Adipocyte (in vitro differentiated cells): ENCODE data around the gene PELI1.
A peak's percentile ranks its signal among the peaks of the same experiment; 100 is the strongest.
"Not testable (repeated sequence)": the region's sequence is repeated elsewhere in the genome, so short reads cannot be mapped to it uniquely, and the experiment has no call there.

Experiments
- DNase-seq: peaks from one replicate; pipeline ENCODE4 v3.0.0-alpha.2; 2015; ENCODE audit warnings: low read depth
- H3K27me3 ChIP-seq: replicated peaks from 2 replicates; pipeline ENCODE4 v1.7.0; 2013; ENCODE audit warnings: mild to moderate bottlenecking, low read length, moderate library complexity; ENCODE audit not compliant: control insufficient read depth, insufficient read depth
- H3K36me3 ChIP-seq: 2 replicates; pipeline ENCODE4 v1.7.0; 2013; ENCODE audit warnings: low read length, mild to moderate bottlenecking, moderate library complexity; ENCODE audit not compliant: control insufficient read depth, insufficient read depth, severe bottlenecking
- H3K4me1 ChIP-seq: 2 replicates; pipeline ENCODE4 v1.7.0; 2013; ENCODE audit warnings: mild to moderate bottlenecking, low read length, moderate library complexity; ENCODE audit not compliant: control insufficient read depth, insufficient read depth
- H3K4me3 ChIP-seq: 2 replicates; pipeline ENCODE4 v1.7.0; 2013; ENCODE audit warnings: mild to moderate bottlenecking, low read length, moderate library complexity
- H3K9ac ChIP-seq: 2 replicates; pipeline ENCODE4 v1.7.0; 2013; ENCODE audit warnings: mild to moderate bottlenecking, low read length, moderate library complexity
- H3K9me3 ChIP-seq: 2 replicates; pipeline ENCODE4 v1.7.0; 2013; ENCODE audit warnings: mild to moderate bottlenecking, low read length, moderate library complexity; ENCODE audit not compliant: control insufficient read depth

PELI1 gene

DNA sequence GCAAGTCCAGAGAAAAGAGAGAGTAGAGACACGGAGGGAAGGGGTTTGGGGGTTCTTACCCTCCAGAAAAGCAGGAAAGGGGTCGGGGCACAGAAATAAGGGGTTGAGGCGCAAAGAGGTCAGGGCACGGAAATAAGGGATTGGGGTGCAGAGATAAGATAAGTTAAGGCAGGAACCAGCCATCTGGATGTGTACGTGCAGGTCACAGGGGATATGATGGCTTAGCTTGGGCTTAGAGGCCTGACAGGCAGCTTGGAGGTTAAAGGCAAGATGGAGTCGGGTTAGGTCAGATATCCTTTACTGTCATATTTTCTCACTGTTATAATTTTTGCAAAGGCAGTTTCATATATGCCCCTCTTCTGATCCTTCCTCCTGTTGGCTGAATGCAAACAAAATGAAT is 64.5 kb downstream of the PELI1 start:
- not testable (repeated sequence) for H3K9me3 ChIP-seq, H3K4me1 ChIP-seq, H3K27me3 ChIP-seq, DNase-seq, H3K4me3 ChIP-seq, H3K9ac ChIP-seq, H3K36me3 ChIP-seq

DNA sequence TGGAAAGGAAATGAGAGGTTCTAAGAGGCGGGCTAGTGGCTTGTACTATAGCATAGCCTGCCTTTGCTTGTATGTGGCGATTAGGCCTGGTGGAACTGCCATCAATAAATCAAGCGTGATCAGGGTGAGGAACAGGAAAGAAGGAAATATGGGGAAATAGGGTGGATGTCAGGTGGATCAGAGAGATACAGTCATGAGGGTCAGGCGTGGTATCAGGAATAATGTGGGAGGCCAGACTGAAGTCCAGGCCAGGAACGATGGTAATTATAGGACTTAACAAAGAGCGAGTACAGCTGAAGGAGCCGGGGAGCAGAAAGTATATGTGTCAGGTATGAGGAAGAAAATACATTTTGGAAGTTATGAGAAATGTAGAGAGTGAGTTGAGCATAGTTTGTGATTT is 67.4 kb downstream of the PELI1 start:
- not testable (repeated sequence) for DNase-seq, H3K27me3 ChIP-seq, H3K9ac ChIP-seq, H3K4me3 ChIP-seq, H3K4me1 ChIP-seq, H3K9me3 ChIP-seq, H3K36me3 ChIP-seq

DNA sequence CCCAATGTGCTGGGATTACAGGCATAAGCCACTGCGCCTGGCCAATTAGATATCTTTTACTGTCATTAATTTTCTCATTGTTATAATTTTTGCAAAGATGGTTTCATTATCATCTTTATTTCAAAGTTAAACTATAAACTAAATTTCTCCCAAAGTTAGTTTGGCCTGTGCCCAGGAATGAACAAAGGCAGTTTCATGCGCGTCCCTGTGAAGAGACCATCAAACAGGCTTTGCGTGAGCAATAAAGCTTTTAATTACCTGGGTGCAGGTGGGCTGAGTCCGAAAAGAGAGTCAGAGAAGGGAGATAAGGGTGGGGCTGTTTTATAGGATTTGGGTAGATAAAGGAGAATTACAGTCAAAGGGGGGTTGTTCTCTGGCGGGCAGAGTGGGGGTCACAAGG is 69.6 kb downstream of the PELI1 start:
- H3K4me1 ChIP-seq, H3K36me3 ChIP-seq, H3K9me3 ChIP-seq, DNase-seq, H3K9ac ChIP-seq, H3K27me3 ChIP-seq, H3K4me3 ChIP-seq: not testable (repeated sequence)

DNA sequence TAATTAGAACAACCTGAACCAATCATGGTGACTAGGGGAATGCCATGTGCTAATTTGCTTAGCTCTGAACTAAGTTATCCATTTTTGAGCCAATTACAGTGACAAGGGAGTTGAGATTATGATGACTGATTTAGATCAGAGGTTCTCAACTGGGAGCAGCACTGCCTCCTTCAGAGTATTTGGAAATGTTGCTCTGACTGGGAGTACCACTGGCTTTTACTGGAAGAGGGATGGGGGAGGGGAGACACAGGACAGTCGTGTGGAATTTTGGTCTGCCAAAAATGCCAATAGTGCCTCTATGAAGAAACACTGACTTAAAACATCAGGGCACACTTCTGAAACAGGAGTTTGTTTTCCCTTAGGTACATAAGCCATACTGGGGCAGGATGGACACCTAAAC is 76.9 kb downstream of the PELI1 start:
- Histone ChIP-seq H3K27me3 (no peaks in the 10 kb centered on the region), H3K9ac (no peak overlapping the region), H3K36me3 (no peaks in the 10 kb centered on the region), H3K9me3 (no peaks in the 10 kb centered on the region), H3K4me3 (no peak overlapping the region), H3K4me1 (peaks cover 6% of the 10 kb centered on the region)
- no peak for DNase-seq

DNA sequence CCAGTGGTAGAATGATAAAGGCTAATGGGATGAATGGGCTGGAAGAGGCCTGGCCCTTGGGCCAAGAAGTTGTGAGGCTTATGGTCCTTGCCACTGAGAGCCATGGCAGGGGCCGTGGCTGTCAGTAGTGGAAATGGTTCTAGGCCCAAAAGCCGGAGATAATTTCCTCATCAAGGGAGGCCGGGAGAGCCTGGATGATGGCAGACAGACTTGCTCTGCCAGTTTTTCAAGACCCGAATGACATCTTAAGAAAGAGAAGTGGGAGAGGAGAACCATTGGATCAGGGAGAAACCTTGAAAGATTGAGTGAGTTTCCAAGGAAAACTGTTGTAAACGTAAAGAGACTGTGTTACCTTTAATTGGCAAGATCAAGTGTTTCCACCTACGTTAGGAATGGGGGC is 78.7 kb downstream of the PELI1 start:
- peaks cover 6% of the 10 kb centered on the region for H3K4me1 ChIP-seq
- no peaks in the 10 kb centered on the region for H3K36me3 ChIP-seq
- H3K4me3 ChIP-seq, result no peak overlapping the region
- no peak overlapping the region for H3K9ac ChIP-seq
- H3K9me3 ChIP-seq, result no peaks in the 10 kb centered on the region
- no peak for DNase-seq
- no peaks in the 10 kb centered on the region for H3K27me3 ChIP-seq

DNA sequence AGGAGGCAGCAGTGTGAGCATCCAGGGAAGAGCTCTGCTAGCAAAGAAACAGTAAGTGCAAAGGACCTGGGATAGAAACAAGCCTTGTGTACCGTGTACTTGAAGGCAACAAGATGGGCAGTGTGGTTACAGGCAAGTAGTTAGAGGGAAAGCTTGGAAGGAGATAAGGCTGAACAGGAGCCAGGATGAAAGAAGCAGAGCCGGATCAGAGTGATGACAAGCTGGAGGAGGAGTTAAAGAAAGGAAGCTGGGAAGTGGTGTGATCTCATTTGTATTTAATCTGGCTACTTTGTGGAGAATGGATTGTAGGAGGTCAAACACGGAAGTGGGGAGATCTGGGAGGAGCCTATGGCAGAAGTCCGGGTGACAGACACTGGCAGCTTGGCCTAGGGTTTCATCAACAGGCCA is 80.3 kb downstream of the PELI1 start:
- H3K9me3 ChIP-seq, result no peaks in the 10 kb centered on the region
- H3K4me3 ChIP-seq, result no peak overlapping the region
- peaks cover 6% of the 10 kb centered on the region for H3K4me1 ChIP-seq
- no peaks in the 10 kb centered on the region for H3K36me3 ChIP-seq
- H3K27me3 ChIP-seq, result no peaks in the 10 kb centered on the region
- peak; percentile 10 for DNase-seq
- H3K9ac ChIP-seq, result no peak overlapping the region

DNA sequence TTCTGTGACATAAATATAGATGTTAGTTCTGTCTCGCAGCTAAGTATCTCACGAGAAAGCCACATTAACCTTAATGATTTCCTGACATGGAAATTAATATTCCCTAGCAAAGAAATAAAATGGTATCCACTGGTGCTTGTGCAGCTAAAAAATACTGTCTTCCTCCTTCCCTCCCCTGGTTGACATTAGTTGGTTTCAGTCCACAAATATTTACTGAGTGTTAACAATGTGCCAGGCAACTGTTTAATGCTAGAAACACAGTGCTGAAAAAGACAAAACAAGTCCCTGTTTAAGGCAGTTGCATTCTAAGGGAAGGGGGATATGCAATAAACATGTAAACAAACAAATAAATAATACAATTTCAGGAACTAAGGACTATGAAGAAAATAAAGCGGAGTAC is 80.8 kb downstream of the PELI1 start:
- DNase-seq, result no peak
- no peaks in the 10 kb centered on the region for H3K27me3 ChIP-seq
- no peak overlapping the region for H3K9ac ChIP-seq
- H3K4me3 ChIP-seq, result no peak overlapping the region
- H3K4me1 ChIP-seq, result peaks cover 6% of the 10 kb centered on the region
- no peaks in the 10 kb centered on the region for H3K9me3 ChIP-seq
- no peaks in the 10 kb centered on the region for H3K36me3 ChIP-seq

DNA sequence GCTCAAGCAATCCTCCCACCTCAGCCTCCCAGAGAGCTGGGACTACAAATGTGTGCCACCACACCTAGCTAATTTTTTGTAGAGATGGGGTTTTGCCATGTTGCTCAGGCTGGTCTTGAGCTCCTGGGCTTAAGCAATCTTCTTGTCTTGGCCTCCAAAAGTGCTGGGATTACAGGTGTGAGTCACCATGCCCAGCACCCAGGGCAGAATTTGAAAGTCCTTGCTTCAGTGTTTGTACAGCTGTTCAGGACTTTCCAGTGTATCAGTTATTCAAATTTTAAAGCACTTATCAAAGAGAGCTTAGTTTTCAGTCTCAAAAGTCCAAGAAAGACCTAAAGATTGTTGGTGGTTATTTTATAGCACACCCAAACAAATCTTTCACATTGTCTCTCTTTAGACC is 81.4 kb downstream of the PELI1 start:
- no peak overlapping the region for H3K4me3 ChIP-seq
- no peaks in the 10 kb centered on the region for H3K9me3 ChIP-seq
- no peaks in the 10 kb centered on the region for H3K27me3 ChIP-seq
- H3K9ac ChIP-seq, result no peak overlapping the region
- DNase-seq, result peak; percentile 64
- H3K4me1 ChIP-seq, result peaks cover 6% of the 10 kb centered on the region
- no peaks in the 10 kb centered on the region for H3K36me3 ChIP-seq

DNA sequence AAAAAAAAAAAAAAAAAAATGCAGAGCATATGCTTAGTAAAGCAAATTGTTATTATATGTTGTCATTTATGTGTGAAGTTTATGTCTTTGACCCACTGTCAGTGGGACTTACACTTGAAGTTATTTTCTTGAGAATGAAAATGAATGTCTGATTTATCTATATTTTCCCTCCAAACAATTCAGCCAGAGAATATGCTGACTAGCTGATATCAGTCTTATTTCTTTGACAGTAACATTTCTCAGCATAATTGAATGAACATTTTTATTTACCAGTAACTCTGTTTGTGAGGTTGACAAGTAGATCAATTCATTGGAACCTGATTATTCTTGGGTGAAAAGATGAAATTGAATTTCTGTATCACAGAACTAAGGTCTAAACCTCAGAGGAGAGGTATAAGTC is 85.0 kb downstream of the PELI1 start:
- Histone ChIP-seq H3K9ac (no peak overlapping the region), H3K27me3 (no peaks in the 10 kb centered on the region), H3K36me3 (no peaks in the 10 kb centered on the region)

DNA sequence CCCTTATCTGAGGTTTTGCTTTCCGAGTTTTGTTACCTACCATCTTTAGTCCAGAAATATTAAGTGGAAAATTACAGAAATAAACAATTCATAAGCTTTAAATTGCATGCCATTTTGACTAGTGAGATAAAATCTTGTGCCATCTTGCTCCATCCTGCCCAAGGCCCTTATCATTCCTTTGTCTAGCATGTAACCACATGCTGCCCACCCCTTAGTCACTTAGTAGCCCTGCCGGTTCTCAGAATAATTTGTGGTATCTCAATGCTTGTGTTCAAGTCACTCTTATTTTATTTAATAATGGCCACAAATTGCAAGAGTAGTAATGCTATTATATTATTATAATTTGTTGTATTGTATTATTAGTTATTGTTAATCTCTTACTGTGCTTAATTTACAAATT is 88.2 kb downstream of the PELI1 start:
- Histone ChIP-seq H3K9me3 (no peaks in the 10 kb centered on the region), H3K27me3 (no peaks in the 10 kb centered on the region), H3K4me1 (no peaks in the 10 kb centered on the region), H3K4me3 (no peak overlapping the region), H3K9ac (no peak overlapping the region), H3K36me3 (no peaks in the 10 kb centered on the region)
- DNase-seq, result no peak

More for the DNA sequence above, 85.0 kb downstream of the PELI1 start:
- Histone ChIP-seq H3K4me3 (no peak overlapping the region), H3K9me3 (no peaks in the 10 kb centered on the region), H3K4me1 (peaks cover 3% of the 10 kb centered on the region)
- no peak for DNase-seq

DNA sequence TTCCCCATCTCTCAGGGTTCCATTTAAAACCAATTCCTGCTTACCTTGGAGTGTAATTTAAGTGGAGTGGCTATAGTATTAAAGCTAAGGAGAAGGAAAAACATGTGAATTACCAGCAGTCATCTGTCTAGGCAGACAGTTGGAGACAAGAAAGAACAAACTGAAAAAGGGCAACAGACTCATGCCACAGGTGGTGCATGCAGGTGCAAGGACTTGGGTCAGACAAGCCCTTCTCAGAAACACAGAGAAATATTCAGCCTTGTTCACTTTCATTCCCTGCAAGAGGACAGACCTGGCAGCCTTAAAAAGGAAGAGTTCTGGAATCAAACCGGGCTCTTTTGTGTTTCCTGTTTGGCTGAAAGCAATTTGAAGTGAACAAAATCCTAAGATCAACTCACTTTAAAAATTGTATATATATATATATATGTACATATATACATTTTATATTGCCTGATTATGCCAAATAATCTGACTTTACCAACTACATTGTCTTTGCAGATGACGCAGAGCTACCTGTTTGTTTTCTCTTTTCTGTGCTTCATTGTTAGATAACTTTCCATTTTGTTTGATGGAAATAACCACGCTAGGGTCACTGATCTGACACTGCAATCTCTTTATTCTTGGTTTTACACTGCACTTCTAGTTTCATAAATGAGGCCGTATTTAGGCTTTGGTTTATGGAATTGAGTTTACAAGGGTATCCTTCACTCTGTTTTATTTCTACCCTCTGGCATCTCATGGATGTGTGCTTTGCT is 89.9 kb downstream of the PELI1 start:
- DNase-seq, result no peak
- peaks cover 3% of the 10 kb centered on the region for H3K4me1 ChIP-seq
- no peak overlapping the region for H3K4me3 ChIP-seq
- H3K36me3 ChIP-seq, result no peaks in the 10 kb centered on the region
- no peak overlapping the region for H3K9ac ChIP-seq
- no peaks in the 10 kb centered on the region for H3K9me3 ChIP-seq
- no peaks in the 10 kb centered on the region for H3K27me3 ChIP-seq
